ENCODE results near the gene ZNF304.
"Not testable (repeated sequence)": the region's sequence is repeated elsewhere in the genome, so short reads cannot be mapped to it uniquely, and the experiment has no call there.

ZNF304 gene

DNA sequence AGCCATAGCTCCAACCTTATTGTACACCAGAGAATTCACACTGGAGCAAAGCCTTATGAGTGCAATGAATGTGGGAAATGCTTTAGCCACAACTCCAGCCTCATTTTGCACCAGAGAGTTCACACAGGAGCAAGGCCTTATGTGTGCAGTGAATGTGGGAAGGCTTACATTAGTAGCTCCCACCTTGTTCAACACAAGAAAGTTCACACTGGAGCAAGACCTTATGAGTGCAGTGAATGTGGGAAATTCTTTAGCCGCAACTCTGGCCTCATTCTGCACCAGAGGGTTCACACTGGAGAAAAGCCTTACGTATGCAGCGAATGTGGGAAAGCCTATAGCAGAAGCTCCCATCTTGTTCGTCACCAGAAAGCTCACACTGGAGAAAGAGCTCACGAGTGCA is 6.3 kb downstream of the ZNF304 start:
- TF ChIP-seq, protein P1, sequence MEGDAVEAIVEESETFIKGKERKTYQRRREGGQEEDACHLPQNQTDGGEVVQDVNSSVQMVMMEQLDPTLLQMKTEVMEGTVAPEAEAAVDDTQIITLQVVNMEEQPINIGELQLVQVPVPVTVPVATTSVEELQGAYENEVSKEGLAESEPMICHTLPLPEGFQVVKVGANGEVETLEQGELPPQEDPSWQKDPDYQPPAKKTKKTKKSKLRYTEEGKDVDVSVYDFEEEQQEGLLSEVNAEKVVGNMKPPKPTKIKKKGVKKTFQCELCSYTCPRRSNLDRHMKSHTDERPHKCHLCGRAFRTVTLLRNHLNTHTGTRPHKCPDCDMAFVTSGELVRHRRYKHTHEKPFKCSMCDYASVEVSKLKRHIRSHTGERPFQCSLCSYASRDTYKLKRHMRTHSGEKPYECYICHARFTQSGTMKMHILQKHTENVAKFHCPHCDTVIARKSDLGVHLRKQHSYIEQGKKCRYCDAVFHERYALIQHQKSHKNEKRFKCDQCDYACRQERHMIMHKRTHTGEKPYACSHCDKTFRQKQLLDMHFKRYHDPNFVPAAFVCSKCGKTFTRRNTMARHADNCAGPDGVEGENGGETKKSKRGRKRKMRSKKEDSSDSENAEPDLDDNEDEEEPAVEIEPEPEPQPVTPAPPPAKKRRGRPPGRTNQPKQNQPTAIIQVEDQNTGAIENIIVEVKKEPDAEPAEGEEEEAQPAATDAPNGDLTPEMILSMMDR (IDR thresholded peaks at IDR 0.05), result no peak
- no peak overlapping the region for H3K27ac ChIP-seq

DNA sequence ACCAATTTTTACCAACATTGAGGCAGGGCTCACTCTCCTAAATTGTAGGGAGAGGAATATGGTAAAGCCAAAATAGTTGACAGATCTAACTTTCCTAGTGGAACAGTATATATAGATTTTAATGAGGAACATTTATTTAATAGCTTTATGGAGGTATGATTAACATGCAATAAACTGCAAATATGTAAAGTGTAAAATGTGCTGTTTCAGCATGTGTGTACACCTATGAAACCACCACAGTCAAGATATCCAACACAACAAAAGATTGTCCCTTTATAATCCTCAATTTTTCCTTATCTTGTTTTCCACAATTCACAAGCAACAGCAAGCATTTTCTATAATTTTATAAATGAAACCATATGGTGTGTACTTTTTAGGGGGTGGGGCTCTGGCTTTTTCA is 8.2 kb downstream of the ZNF304 start:
- no peak overlapping the region for H3K27ac ChIP-seq
- TF ChIP-seq, protein P1 (IDR thresholded peaks at IDR 0.05), result no peak
- no peak for TF ChIP-seq ZFX (IDR thresholded peaks at IDR 0.05; ENCODE audit: borderline replicate concordance)

DNA sequence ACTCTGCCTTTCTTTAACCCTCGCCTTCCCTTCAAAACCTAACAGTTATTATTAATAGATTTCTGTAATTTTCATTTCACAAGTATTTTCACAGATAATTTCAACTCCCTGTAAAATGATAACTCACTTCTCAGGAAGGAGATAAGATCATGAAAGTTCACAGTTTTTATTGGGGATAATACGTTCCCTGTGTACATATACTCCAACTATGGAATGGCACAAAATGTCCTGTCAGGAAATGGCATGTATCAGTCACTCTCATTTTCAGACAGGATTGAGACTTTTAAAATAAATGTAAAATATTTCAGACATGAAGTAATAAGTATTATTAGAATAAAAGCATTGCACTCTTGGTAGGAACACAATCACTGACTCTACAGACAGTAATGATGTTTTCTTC is 11.3 kb downstream of the ZNF304 start:
- TF ChIP-seq, protein P1 (IDR thresholded peaks at IDR 0.05), result no peak
- no peak for TF ChIP-seq ZFX (IDR thresholded peaks at IDR 0.05; ENCODE audit: borderline replicate concordance)
- peak overlapping the region; percentile 82 for H3K27ac ChIP-seq

DNA sequence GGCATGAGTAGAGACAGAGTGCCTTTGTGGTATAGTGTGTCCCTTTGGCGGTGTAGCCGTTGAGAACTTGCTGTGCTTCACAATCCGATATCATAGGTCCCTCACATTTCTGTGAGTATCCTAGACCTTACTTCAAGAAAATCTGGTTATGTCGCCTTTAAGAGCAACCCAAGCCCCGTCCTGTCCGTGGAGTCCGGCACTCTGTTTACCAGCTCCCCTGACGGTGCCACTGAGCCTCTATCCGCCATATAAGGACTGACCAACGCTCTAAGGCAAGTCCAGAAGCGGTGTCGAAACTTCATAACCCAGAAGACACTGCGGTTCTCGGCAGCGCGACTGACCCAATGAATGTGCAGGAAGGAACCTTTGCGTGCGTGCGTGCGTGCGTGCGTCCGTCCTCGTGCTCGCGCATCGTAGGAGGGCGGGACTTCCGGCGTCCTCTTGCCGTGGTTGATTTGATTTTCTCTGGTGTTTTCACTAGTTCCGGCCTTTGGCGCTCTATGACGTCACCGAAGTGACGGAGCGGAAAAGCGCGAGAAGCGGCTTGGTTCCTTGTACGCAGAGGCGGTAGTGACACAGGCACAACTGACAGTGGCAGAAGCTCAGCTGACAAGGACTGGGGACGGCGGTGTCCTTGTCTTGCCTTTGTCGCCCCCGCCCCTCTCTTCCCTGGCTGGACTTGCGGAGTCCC is 12.1 kb downstream of the ZNF304 start, which contains the start of the genes TRAPPC2B and ZNF547:
Gene TRAPPC2B, plus strand, starts transcription at position 555 of the 691 bp plus-strand sequence. CDS start 1,283 bp downstream, outside the sequence.
Gene ZNF547, plus strand, starts transcription at position 555 of the 691 bp plus-strand sequence. CDS start 5,005 bp downstream, outside the sequence.
- H3K27ac ChIP-seq, result peak within 1 kb of the TSS; percentile 82
- TF ChIP-seq, protein P1 (IDR thresholded peaks at IDR 0.05), result no peak
- TF ChIP-seq ZFX (IDR thresholded peaks at IDR 0.05; ENCODE audit: borderline replicate concordance), result no peak

DNA sequence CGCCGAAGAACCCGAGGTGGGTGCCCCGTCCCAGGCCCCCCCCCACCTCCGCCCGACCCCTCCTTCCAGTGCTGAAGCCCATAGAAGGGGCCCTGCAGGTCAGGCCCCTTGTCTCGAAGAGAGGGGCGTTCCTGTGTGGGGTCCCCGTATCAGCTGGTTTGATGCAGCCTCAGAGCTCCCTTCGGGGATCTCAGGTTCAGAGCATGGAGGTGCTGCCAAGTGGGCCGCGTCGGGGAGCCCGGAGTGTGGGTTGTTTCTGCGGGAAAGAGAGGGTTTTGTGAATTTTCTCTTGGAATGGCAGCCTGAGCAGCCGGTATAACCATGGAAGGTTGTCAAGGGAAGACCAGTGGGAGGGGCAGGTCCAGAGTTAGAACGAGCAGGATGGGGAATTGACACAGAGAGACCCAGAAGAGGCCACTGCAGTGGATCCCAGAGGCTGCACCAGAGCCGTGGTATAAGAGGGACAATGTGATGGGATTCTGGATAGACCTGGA is 12.7 kb downstream of the ZNF304 start:
- peak overlapping the region; percentile 82 for H3K27ac ChIP-seq
- TF ChIP-seq ZFX (IDR thresholded peaks at IDR 0.05; ENCODE audit: borderline replicate concordance), result no peak
- TF ChIP-seq, protein P1 (IDR thresholded peaks at IDR 0.05), result no peak

DNA sequence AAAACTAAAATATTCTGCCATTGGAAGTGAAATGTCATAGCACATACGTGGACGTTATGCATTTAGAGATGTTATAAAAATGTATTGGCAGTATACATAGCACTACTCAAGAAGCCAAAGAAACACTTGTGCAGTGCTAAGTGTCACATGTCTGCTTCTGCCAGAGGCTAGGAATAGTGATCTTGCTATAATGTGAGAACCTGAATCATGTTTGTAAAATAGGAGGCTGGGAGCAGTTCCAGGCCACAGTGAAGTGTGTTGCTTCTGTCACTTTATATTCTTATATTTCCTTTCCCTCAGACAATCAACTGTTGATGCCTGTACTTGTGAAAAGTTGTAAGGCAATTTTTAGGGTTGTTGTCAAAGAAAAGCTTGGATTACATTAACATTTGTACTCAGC is 15.7 kb downstream of the ZNF304 start:
- H3K27ac ChIP-seq, result no peak overlapping the region
- TF ChIP-seq ZFX (IDR thresholded peaks at IDR 0.05; ENCODE audit: borderline replicate concordance), result no peak
- TF ChIP-seq, protein P1 (IDR thresholded peaks at IDR 0.05), result no peak

DNA sequence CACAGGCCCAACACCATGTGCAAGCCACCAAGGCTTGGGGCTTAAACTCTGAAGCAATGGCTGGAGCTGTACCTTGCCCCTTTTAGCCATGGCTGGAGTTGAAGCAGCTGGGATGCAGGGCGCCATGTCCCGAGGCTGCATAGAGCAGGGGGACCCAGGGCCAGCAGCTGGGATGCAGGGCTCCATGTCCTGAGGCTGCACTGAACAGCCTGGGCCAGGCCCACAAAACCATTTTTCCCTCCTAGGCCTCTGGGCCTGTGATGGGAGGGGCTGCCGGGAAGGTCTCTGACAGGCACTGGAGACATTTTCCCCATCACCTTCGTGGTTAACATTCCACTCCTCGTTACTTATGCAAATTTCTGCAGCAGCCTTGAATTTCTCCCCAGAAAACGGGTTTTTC is 23.1 kb downstream of the ZNF304 start:
- no peak overlapping the region for H3K27ac ChIP-seq
- TF ChIP-seq, protein P1 (IDR thresholded peaks at IDR 0.05), result no peak
- TF ChIP-seq ZFX (IDR thresholded peaks at IDR 0.05; ENCODE audit: borderline replicate concordance), result no peak

DNA sequence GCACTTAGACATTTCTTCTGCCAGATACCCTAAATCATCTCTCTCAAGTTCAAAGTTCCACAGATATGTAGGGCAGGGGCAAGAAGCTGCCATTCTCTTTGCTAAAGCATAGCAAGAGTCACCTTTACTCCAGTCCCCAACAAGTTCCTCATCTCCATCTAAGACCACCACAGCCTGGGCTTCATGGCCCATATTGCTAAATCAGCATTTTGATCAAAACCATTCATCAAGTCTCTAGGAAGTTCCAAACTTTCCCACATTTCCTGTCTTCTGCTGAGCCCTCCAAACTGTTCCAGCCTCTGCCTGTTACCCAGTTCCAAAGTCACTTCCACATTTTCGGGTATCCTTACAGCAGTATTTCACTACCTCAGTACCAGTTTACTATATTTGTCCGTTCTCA is 23.6 kb downstream of the ZNF304 start:
- not testable (repeated sequence) for H3K27ac ChIP-seq

All from 22Rv1 (cell line).